ENCODE measurements around the gene LACTB. TPM values are rescaled to one million over a fixed set of nuclear protein-coding genes. Genes with fewer than 3 reads are reported as not detected.

Gene LACTB
- total RNA-seq, 1 experiment from 2014 or later: 11.2 TPM

- intact Hi-C loops (cut with micrococcal nuclease): no loop called here
Observed at GRCh38 chr15:63187589-63188226, 66.0 kb downstream of the LACTB start.

GRCh38 chr15:63188247-63188925 is 66.7 kb downstream of the LACTB start:
- ATAC-seq: peak; percentile 8
- no peaks in the 10 kb centered on the region for H3K36me3 ChIP-seq (ENCODE audit: low read depth, low read length)
- intact Hi-C loops (cut with micrococcal nuclease): no loop called here
- no peaks in the 10 kb centered on the region for H4K20me1 ChIP-seq (ENCODE audit: low read length)
- H3K27ac ChIP-seq (ENCODE audit: low read length): no peak overlapping the region
- POLR2A ChIA-PET (ENCODE audit: unreplicated experiment): no interaction called here
- H3K9me3 ChIP-seq (ENCODE audit: low read length): no peaks in the 10 kb centered on the region
- no TSS peak for BruUV-seq (replicated peaks)
- no peaks in the 10 kb centered on the region for H3F3A ChIP-seq (ENCODE audit: low read length, unreplicated experiment)
- CTCF ChIA-PET: no interaction called here
- peaks cover 38% of the 10 kb centered on the region for H3K79me2 ChIP-seq (ENCODE audit: low read length)
- H3K4me3 ChIP-seq (ENCODE audit: low read length): peak overlapping the region; percentile 89
- peak overlapping the region; percentile 95 for H3K4me2 ChIP-seq (ENCODE audit: low read length)
- no peak for DNase-seq
- H3K9me2 ChIP-seq (replicated peaks; ENCODE audit: low read length): no peaks in the 10 kb centered on the region
- no peak for TF ChIP-seq EZH2phosphoT487 (IDR thresholded peaks at IDR 0.05; ENCODE audit: borderline replicate concordance, low read length)
- TF ChIP-seq EZH2 (IDR thresholded peaks at IDR 0.05; ENCODE audit: low read length, unreplicated experiment): no peak
- no peak for TF ChIP-seq CTCF (conservative IDR thresholded peaks at IDR 0.05; ENCODE audit: low read depth, low read length)
- peak overlapping the region; percentile 99 for H2AFZ ChIP-seq (ENCODE audit: low read length)
- peak overlapping the region; percentile 71 for H3K9ac ChIP-seq (ENCODE audit: low read length)
- H3K4me1 ChIP-seq (ENCODE audit: insufficient read depth, low read length): peaks cover 32% of the 10 kb centered on the region
- no peaks in the 10 kb centered on the region for H3K27me3 ChIP-seq (ENCODE audit: low read length)

More at GRCh38 chr15:63187589-63188226, 66.0 kb downstream of the LACTB start:
- ChIA-PET POLR2A (ENCODE audit: unreplicated experiment) (no interaction called here), CTCF (no interaction called here)
- H3K9me2 ChIP-seq (replicated peaks; ENCODE audit: low read length): no peaks in the 10 kb centered on the region
- no peak for TF ChIP-seq EZH2 (IDR thresholded peaks at IDR 0.05; ENCODE audit: low read length, unreplicated experiment)
- TF ChIP-seq EZH2phosphoT487 (IDR thresholded peaks at IDR 0.05; ENCODE audit: borderline replicate concordance, low read length): no peak
- no peak for TF ChIP-seq CTCF (conservative IDR thresholded peaks at IDR 0.05; ENCODE audit: low read depth, low read length)
- H3K79me2 ChIP-seq (ENCODE audit: low read length): peaks cover 31% of the 10 kb centered on the region
- no peak overlapping the region for H3K4me3 ChIP-seq (ENCODE audit: low read length)
- H3K36me3 ChIP-seq (ENCODE audit: low read depth, low read length): no peaks in the 10 kb centered on the region
- H3K4me2 ChIP-seq (ENCODE audit: low read length): no peak overlapping the region
- no peak overlapping the region for H3K27ac ChIP-seq (ENCODE audit: low read length)
- H4K20me1 ChIP-seq (ENCODE audit: low read length): no peaks in the 10 kb centered on the region
- DNase-seq: no peak
- H3K9ac ChIP-seq (ENCODE audit: low read length): no peak overlapping the region
- H3K4me1 ChIP-seq (ENCODE audit: insufficient read depth, low read length): peaks cover 33% of the 10 kb centered on the region
- no peaks in the 10 kb centered on the region for H3F3A ChIP-seq (ENCODE audit: low read length, unreplicated experiment)
- no TSS peak for BruUV-seq (replicated peaks)
- H2AFZ ChIP-seq (ENCODE audit: low read length): no peak overlapping the region
- H3K27me3 ChIP-seq (ENCODE audit: low read length): no peaks in the 10 kb centered on the region
- H3K9me3 ChIP-seq (ENCODE audit: low read length): no peaks in the 10 kb centered on the region
- no peak for ATAC-seq
